Measurements from ENCODE around the gene KIF13A. TPM values are rescaled to one million over a fixed set of nuclear protein-coding genes. Genes with fewer than 3 reads are reported as not detected.

Gene KIF13A
- total and polyA plus RNA-seq, 9 of the 15 experiments (the other 6 are each of a cell fraction or from before 2014, with no cell fraction given) = 3.6 to 44.3 (median 29.7) TPM

DNA sequence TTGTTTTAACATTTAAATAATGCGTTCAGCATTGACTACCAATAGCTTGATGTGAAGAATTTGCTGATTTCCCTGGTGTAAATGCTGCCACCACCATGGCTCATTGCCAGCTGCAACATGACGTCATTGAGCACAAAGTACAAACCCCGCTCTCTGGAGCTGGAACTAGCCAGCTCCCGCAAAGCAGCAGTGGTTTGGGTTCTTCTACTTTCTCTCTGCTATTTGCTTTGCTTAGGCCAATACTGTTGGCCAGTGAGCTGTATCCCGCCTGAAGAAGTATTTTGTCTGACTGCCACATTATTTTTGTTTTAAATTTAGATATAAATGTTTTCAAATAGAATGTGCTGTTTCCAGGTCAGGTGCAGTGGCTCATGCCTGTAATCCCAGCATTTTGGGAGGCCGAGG, 47.4 kb upstream of the KIF13A start:
- CTCF ChIA-PET (ENCODE audit: low intra/inter-chr PET ratio) = no interaction called here
- H3K9ac ChIP-seq (ENCODE audit: insufficient read depth in 1 of 2, low read depth in 2 of 2, low read length in 2 of 2) = no peak overlapping the region
- BruUV-seq (replicated peaks) = no TSS peak
- peak overlapping the region; percentile 50 for H2AFZ ChIP-seq (ENCODE audit: low read depth, low read length)
- H3K79me2 ChIP-seq (ENCODE audit: control insufficient read depth, insufficient read depth, low read length) = no peaks in the 10 kb centered on the region
- 25% methylated on average over 6 of the region's 6 CpGs for WGBS (ENCODE audit: insufficient coverage, low coverage, missing lambda C conversion rate)
- peak; percentile 82 for ATAC-seq
- H3K4me2 ChIP-seq (ENCODE audit: insufficient read depth, low read length) = peak overlapping the region; percentile 0; the same call in 1 of the 2 replicates
- peak; percentile 37 to 78 (median 50) for DNase-seq (ENCODE audit: extremely low read depth in 1 of 4, low spot score in 3 of 4)
- in situ Hi-C loops (cut with MboI) (no loop called here), intact Hi-C loops (cut with micrococcal nuclease) (no loop called here)
- H3K4me3 ChIP-seq = no peak overlapping the region
- no peaks in the 10 kb centered on the region for H3K27me3 ChIP-seq (ENCODE audit: control insufficient read depth in 2 of 2, insufficient read depth in 2 of 2, low read length in 2 of 2)
- no peaks in the 10 kb centered on the region for H3K36me3 ChIP-seq (ENCODE audit: control insufficient read depth, insufficient read depth, low read length)
- no peaks in the 10 kb centered on the region for H3K9me3 ChIP-seq (replicated peaks; ENCODE audit: control insufficient read depth, insufficient read depth, low read depth, low read length)
- H3K9me1 ChIP-seq (ENCODE audit: control insufficient read depth, insufficient read depth, low read length) = no peaks in the 10 kb centered on the region
- FAIRE-seq = peak; percentile 74
- POLR2A ChIA-PET = interaction anchor here (0.9 to 1.1 kb wide), 2 partner anchors 9 to 21 kb away, joined by 3 to 4 read pairs; no protein-coding TSS in a partner anchor
- no peaks in the 10 kb centered on the region for H4K20me1 ChIP-seq (replicated peaks; ENCODE audit: control insufficient read depth, insufficient read depth, low read length)
- H3K27ac ChIP-seq (ENCODE audit: extremely low read depth, low read depth, low read length) = no peak overlapping the region
- peaks cover 0 to 8% of the 10 kb centered on the region in 2 experiments; a peak in 2 of 5 replicates for H3K4me1 ChIP-seq (replicated peaks in 1 of 2; ENCODE audit: control insufficient read depth in 2 of 2, insufficient read depth in 2 of 2, low read length in 2 of 2)
- TF ChIP-seq ZNF780A (CRISPR knock-in tag; IDR thresholded peaks at IDR 0.05) = no peak
- TF ChIP-seq, protein P1, sequence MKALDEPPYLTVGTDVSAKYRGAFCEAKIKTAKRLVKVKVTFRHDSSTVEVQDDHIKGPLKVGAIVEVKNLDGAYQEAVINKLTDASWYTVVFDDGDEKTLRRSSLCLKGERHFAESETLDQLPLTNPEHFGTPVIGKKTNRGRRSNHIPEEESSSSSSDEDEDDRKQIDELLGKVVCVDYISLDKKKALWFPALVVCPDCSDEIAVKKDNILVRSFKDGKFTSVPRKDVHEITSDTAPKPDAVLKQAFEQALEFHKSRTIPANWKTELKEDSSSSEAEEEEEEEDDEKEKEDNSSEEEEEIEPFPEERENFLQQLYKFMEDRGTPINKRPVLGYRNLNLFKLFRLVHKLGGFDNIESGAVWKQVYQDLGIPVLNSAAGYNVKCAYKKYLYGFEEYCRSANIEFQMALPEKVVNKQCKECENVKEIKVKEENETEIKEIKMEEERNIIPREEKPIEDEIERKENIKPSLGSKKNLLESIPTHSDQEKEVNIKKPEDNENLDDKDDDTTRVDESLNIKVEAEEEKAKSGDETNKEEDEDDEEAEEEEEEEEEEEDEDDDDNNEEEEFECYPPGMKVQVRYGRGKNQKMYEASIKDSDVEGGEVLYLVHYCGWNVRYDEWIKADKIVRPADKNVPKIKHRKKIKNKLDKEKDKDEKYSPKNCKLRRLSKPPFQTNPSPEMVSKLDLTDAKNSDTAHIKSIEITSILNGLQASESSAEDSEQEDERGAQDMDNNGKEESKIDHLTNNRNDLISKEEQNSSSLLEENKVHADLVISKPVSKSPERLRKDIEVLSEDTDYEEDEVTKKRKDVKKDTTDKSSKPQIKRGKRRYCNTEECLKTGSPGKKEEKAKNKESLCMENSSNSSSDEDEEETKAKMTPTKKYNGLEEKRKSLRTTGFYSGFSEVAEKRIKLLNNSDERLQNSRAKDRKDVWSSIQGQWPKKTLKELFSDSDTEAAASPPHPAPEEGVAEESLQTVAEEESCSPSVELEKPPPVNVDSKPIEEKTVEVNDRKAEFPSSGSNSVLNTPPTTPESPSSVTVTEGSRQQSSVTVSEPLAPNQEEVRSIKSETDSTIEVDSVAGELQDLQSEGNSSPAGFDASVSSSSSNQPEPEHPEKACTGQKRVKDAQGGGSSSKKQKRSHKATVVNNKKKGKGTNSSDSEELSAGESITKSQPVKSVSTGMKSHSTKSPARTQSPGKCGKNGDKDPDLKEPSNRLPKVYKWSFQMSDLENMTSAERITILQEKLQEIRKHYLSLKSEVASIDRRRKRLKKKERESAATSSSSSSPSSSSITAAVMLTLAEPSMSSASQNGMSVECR (CRISPR knock-in tag; IDR thresholded peaks at IDR 0.05) = no peak
- no peak for TF ChIP-seq RBM22 (IDR thresholded peaks at IDR 0.05; ENCODE audit: low read depth, low read length, poor library complexity, severe bottlenecking)
- no peak for TF ChIP-seq ZNF778 (CRISPR knock-in tag; IDR thresholded peaks at IDR 0.05)
- 0 out of 2 replicates have a peak, but pooled peaks have one; percentile 14 for TF ChIP-seq SMARCE1 (IDR thresholded peaks at IDR 0.05)
- no peak for TF ChIP-seq ZNF324 (CRISPR knock-in tag; IDR thresholded peaks at IDR 0.05)
- TF ChIP-seq ATF7 (IDR thresholded peaks at IDR 0.05) = peak; percentile 99
- peak; percentile 52; the same call in 1 of the 2 replicates for TF ChIP-seq CREB1 (IDR thresholded peaks at IDR 0.05)
- 0 out of 2 replicates have a peak, but pooled peaks have one; percentile 31 for TF ChIP-seq CREB1 (CRISPR knock-in tag; IDR thresholded peaks at IDR 0.05)
- no peak for TF ChIP-seq ZNF143 (CRISPR knock-in tag; IDR thresholded peaks at IDR 0.05)
- no peak for TF ChIP-seq PML (IDR thresholded peaks at IDR 0.05; ENCODE audit: low read length)
- no peak for TF ChIP-seq E4F1 (CRISPR knock-in tag; IDR thresholded peaks at IDR 0.05; ENCODE audit: borderline replicate concordance)
- TF ChIP-seq, protein P2, sequence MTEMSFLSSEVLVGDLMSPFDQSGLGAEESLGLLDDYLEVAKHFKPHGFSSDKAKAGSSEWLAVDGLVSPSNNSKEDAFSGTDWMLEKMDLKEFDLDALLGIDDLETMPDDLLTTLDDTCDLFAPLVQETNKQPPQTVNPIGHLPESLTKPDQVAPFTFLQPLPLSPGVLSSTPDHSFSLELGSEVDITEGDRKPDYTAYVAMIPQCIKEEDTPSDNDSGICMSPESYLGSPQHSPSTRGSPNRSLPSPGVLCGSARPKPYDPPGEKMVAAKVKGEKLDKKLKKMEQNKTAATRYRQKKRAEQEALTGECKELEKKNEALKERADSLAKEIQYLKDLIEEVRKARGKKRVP (CRISPR knock-in tag; IDR thresholded peaks at IDR 0.05) = no peak
- no peak for TF ChIP-seq NEUROD1 (IDR thresholded peaks at IDR 0.05; ENCODE audit: borderline replicate concordance, low read depth, low read length, partially characterized antibody)
- TF ChIP-seq ZNF212 (CRISPR knock-in tag; IDR thresholded peaks at IDR 0.05) = no peak
- peak; percentile 95 for TF ChIP-seq JUND (IDR thresholded peaks at IDR 0.05; ENCODE audit: borderline replicate concordance, low read depth, low read length)
- TF ChIP-seq JUND (tag; IDR thresholded peaks at IDR 0.05; ENCODE audit: borderline replicate concordance, low read depth, low read length) = peak; percentile 91
